ENCODE measurements around the gene HYAL4. TPM values are rescaled to one million over a fixed set of nuclear protein-coding genes. Genes with fewer than 3 reads are reported as not detected.
"Not testable (repeated sequence)": the region's sequence is repeated elsewhere in the genome, so short reads cannot be mapped to it uniquely, and the experiment has no call there.

HYAL4 gene
- not detected for total RNA-seq
- long read RNA-seq, result 0 reads

GRCh38 chr7:123844712-123845219, at the start of gene HYAL4:
TSS of gene HYAL4 (plus strand) at chr7:123845169. CDS start at chr7:123868274, 23,105 bp downstream.
- DNase-seq (ENCODE audit: low spot score), result no peak

- no peak for DNase-seq (ENCODE audit: low spot score)
Observed at GRCh38 chr7:123795917-123796316, 49.1 kb upstream of the HYAL4 start.

GRCh38 chr7:123796568-123796967, 48.4 kb upstream of the HYAL4 start:
- DNase-seq (ENCODE audit: low spot score), result no peak

GRCh38 chr7:123797673-123798531, 47.1 kb upstream of the HYAL4 start:
- DNase-seq (ENCODE audit: low spot score), result no peak

GRCh38 chr7:123798532-123799188, 46.3 kb upstream of the HYAL4 start:
- no peak for DNase-seq (ENCODE audit: low spot score)

- DNase-seq (ENCODE audit: low spot score), result no peak
Observed at GRCh38 chr7:123802249-123802648, 42.7 kb upstream of the HYAL4 start.

GRCh38 chr7:123805287-123805686, 39.7 kb upstream of the HYAL4 start:
- no peak for DNase-seq (ENCODE audit: low spot score)

GRCh38 chr7:123809471-123809870, 35.5 kb upstream of the HYAL4 start:
- DNase-seq (ENCODE audit: low spot score), result no peak

GRCh38 chr7:123811056-123811455, 33.9 kb upstream of the HYAL4 start:
- no peak for DNase-seq (ENCODE audit: low spot score)

GRCh38 chr7:123816916-123817315, 28.1 kb upstream of the HYAL4 start:
- DNase-seq (ENCODE audit: low spot score), result no peak

GRCh38 chr7:123819001-123819400, 26.0 kb upstream of the HYAL4 start:
- DNase-seq (ENCODE audit: low spot score), result no peak

- DNase-seq (ENCODE audit: low spot score), result not testable (repeated sequence)
Observed at GRCh38 chr7:123819795-123820194, 25.2 kb upstream of the HYAL4 start.

GRCh38 chr7:123820864-123821263, 24.1 kb upstream of the HYAL4 start:
- DNase-seq (ENCODE audit: low spot score), result no peak

GRCh38 chr7:123821320-123821719, 23.6 kb upstream of the HYAL4 start:
- no peak for DNase-seq (ENCODE audit: low spot score)

- DNase-seq (ENCODE audit: low spot score), result no peak
Observed at GRCh38 chr7:123823898-123824753, 20.8 kb upstream of the HYAL4 start.

GRCh38 chr7:123824754-123825067, 20.3 kb upstream of the HYAL4 start:
- DNase-seq (ENCODE audit: low spot score), result no peak

- DNase-seq (ENCODE audit: low spot score), result no peak
Observed at GRCh38 chr7:123828805-123829204, 16.2 kb upstream of the HYAL4 start.

- no peak for DNase-seq (ENCODE audit: low spot score)
Observed at GRCh38 chr7:123836656-123837055, 8.3 kb upstream of the HYAL4 start.

GRCh38 chr7:123839106-123839505, 5.9 kb upstream of the HYAL4 start:
- not testable (repeated sequence) for DNase-seq (ENCODE audit: low spot score)

- DNase-seq (ENCODE audit: low spot score), result not testable (repeated sequence)
Observed at GRCh38 chr7:123844142-123844541, 827 bp upstream of the HYAL4 start.

GRCh38 chr7:123845823-123846216, 851 bp downstream of the HYAL4 start:
- no peak for DNase-seq (ENCODE audit: low spot score)

All from mesenteric fat pad (tissue), 1 donor.